ENCODE results near the gene CEP70. TPM values are rescaled to one million over a fixed set of nuclear protein-coding genes. Genes with fewer than 3 reads are reported as not detected.
"Not testable (repeated sequence)": the region's sequence is repeated elsewhere in the genome, so short reads cannot be mapped to it uniquely, and the experiment has no call there.

The CEP70 gene
- total RNA-seq, 1 donor from 2014 or later: 22.0 TPM

DNA sequence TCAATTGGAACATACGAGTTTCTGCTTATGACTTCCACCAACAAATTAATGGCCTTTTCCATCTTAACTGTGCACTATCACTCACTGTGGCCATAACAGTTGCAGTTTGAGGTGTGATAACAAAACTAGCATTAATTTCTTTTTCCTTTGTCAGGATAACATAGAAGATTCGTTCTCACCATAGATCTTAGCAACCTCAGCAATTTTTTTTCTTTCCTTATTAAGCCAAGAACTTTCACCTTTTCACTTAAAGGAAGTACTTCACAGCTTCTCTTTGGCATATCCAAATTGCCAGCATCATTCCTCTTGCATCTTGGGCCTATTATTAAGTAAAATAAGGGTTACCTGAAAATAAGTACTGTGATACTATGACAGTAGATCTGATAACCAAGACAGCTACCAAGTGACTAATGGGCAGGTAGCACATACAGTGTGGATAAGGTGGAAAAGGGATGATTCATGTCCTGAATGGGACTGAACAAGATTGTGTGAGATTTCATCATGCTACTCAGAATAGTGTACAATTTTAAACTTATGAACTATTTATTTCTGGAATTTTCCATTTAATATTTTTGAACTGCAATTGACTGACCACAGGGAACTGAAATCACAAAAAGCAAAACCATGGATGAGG lies 46.6 kb downstream of the CEP70 start:
- intact Hi-C loops (cut with DNase I): no loop called here
- no peak for DNase-seq (ENCODE audit: low spot score)

DNA sequence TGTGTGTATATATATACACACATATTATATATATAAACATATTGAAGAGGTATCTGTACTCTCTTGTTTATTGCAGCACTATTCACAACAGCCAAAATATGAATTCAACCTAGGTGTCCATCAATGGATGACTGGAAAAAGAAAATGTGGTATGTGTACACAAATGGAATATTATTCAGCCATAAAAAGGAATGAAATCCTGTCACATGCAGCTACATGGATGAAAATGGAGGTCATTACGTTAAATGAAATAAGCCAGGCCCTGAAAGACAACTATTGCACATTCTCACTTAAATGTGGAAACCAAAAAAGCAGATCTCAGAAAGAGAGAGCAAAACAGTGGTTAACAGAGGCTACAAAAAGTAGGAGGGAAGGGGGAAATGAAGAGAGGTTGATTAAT lies 49.5 kb downstream of the CEP70 start:
- intact Hi-C loops (cut with DNase I): no loop called here
- DNase-seq (ENCODE audit: low spot score): no peak

DNA sequence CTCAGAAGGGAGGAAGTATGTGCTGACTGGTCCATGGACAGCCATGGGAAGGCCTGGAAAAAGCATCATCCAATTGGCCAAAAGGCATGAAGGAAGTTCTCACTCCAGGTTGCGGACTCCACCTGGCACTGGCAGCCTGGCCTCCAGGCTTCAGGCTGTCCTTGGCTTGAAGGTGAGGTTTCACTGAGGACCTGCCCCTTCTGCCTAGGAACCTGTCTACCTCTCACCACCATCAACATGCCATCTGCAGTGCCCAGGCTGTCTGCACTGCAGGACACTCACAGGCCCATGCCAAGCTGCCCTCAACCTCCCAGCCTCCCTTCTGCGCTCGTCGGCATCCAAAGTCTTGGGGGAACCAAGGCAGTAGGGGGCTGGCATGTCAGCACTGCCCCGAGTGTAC lies 51.1 kb downstream of the CEP70 start:
- DNase-seq (ENCODE audit: low spot score): no peak

GRCh38 chr3:138539352-138539751 lies 54.7 kb downstream of the CEP70 start:
- no peak for DNase-seq (ENCODE audit: low spot score)
- intact Hi-C loops (cut with DNase I): no loop called here

More for the DNA sequence above, 51.1 kb downstream of the CEP70 start:
- intact Hi-C loops (cut with DNase I): no loop called here

- DNase-seq (ENCODE audit: low spot score); intact Hi-C loops (cut with DNase I): not testable (repeated sequence)
Measured at GRCh38 chr3:138521445-138521844, 72.6 kb downstream of the CEP70 start.

- no peak for DNase-seq (ENCODE audit: low spot score)
- intact Hi-C loops (cut with DNase I): no loop called here
Measured at GRCh38 chr3:138513090-138513843, 80.8 kb downstream of the CEP70 start.

GRCh38 chr3:138511945-138512344 lies 82.1 kb downstream of the CEP70 start:
- no peak for DNase-seq (ENCODE audit: low spot score)
- intact Hi-C loops (cut with DNase I): no loop called here

GRCh38 chr3:138509586-138509985 lies 84.5 kb downstream of the CEP70 start:
- DNase-seq (ENCODE audit: low spot score): no peak
- intact Hi-C loops (cut with DNase I): no loop called here

- intact Hi-C loops (cut with DNase I): no loop called here
- no peak for DNase-seq (ENCODE audit: low spot score)
Measured at GRCh38 chr3:138507524-138507923, 86.5 kb downstream of the CEP70 start.

GRCh38 chr3:138498991-138499390 lies 95.1 kb downstream of the CEP70 start:
- no peak for DNase-seq (ENCODE audit: low spot score)
- intact Hi-C loops (cut with DNase I): no loop called here

DNA sequence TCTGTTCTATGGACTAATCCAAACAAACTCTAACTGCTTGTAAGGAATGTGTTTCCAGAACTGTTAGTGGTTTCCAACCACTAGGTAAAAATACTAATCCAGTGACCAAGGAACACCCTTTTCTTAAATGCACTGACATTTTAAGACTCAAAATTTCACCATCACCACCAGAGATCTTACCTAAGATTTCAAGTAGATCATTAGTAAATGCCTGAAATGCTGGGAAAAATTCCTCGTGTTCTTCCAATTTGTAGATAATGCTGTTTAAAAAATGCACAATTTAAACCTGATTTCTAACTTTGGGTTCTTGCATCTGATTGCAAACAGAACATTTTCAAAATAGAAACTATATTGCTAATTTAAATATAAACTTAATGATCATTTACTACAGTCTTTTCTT lies 96.2 kb downstream of the CEP70 start:
- intact Hi-C loops (cut with DNase I): no loop called here
- no peak for DNase-seq (ENCODE audit: low spot score)

DNA sequence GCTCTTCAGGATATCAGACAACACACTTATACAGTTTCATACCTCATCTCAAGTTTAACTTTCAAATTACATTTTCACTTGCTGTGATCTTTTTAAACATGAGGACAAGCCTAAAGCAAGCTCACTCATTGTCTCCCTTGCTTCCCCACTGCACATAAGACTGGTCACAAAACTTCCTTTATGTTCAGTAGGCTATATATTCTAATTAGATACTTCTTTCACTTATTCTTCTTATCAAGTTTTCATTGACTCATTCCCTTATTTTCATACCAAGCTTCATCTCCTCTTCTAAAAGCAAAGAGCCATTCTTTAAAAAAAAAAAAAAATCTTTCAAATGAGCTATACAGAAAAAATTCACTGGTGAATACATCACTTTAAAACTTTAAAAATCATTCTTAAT lies 97.0 kb downstream of the CEP70 start:
- intact Hi-C loops (cut with DNase I): no loop called here
- no peak for DNase-seq (ENCODE audit: low spot score)

GRCh38 chr3:138496436-138496835 lies 97.6 kb downstream of the CEP70 start:
- DNase-seq (ENCODE audit: low spot score): no peak
- intact Hi-C loops (cut with DNase I): no loop called here

- intact Hi-C loops (cut with DNase I); DNase-seq (ENCODE audit: low spot score): not testable (repeated sequence)
Measured at GRCh38 chr3:138495638-138496037, 98.4 kb downstream of the CEP70 start.

DNA sequence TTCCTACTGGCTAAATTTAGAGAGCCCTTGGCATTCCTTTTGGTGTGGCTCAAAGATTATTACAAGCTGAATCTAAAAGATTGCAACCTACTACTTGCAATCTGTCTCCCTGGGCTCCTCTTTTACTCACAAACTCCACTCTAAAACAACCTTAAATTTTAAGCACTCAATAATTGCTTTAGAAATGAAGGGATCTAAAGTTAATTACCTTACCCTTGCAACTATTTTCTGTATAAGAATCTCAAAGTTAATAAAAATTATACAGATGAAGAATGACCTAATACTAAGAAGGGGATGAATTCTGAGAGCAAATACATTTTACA lies 99.5 kb downstream of the CEP70 start:
- intact Hi-C loops (cut with DNase I): loop anchor here (5.0 kb wide), 1 partner anchor 98 kb away; the partner anchor contains the start of gene CEP70
- no peak for DNase-seq (ENCODE audit: low spot score)

- intact Hi-C loops (cut with DNase I): loop anchor here (5.0 kb wide), 1 partner anchor 98 kb away; the partner anchor contains the start of gene CEP70
- no peak for DNase-seq (ENCODE audit: low spot score)
Measured at GRCh38 chr3:138493804-138494606, 100.1 kb downstream of the CEP70 start.

- DNase-seq (ENCODE audit: low spot score): no peak
- intact Hi-C loops (cut with DNase I): loop anchor here (5.0 kb wide), 1 partner anchor 99 kb away; the partner anchor contains the start of gene CEP70
Measured at GRCh38 chr3:138492980-138493675, 100.9 kb downstream of the CEP70 start.

- intact Hi-C loops (cut with DNase I): loop anchor here (5.0 kb wide), 1 partner anchor 100 kb away; the partner anchor contains the start of gene CEP70
Measured at GRCh38 chr3:138491971-138492370, 102.1 kb downstream of the CEP70 start.

GRCh38 chr3:138486580-138486979 lies 107.5 kb downstream of the CEP70 start:
- DNase-seq (ENCODE audit: low spot score): not testable (repeated sequence)

More at GRCh38 chr3:138491971-138492370, 102.1 kb downstream of the CEP70 start:
- no peak for DNase-seq (ENCODE audit: low spot score)

DNA sequence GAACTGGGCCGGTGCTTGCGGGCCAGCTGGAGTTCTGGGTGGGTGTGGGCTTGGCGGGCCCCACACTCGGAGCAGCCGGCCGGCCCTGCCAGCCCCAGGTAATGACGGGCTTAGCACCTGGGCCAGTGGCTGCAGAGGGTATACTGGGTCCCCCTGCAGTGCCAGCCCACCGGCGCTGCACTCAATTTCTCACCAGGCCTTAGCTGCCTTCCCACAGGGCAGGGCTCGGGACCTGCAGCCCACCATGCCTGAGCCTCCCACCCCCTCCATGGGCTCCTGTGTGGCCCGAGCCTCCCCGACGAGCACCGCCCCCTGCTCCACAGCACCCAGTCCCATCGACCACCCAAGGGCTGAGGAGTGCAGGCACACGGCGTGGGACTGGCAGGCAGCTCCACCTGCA lies 109.4 kb downstream of the CEP70 start:
- intact Hi-C loops (cut with DNase I); DNase-seq (ENCODE audit: low spot score): not testable (repeated sequence)

More at GRCh38 chr3:138486580-138486979, 107.5 kb downstream of the CEP70 start:
- intact Hi-C loops (cut with DNase I): not testable (repeated sequence)

Data from cardiac septum (tissue), 1 donor.